GM12801 (cell line): ENCODE results near the gene JPH2.

Experiments used
- CTCF ChIP-seq: IDR thresholded peaks from one replicate; pipeline ENCODE4 v1.5.1; 2011; ENCODE audit warnings: control low read depth; ENCODE audit not compliant: insufficient read length; ENCODE audit errors: extremely low read depth

JPH2 gene

GRCh38 chr20:44203161-44203560 is 16.2 kb upstream of the JPH2 start:
- TF ChIP-seq CTCF = no peak

GRCh38 chr20:44200983-44201382 is 14.0 kb upstream of the JPH2 start:
- no peak for TF ChIP-seq CTCF

- no peak for TF ChIP-seq CTCF
Observed at GRCh38 chr20:44200371-44200770, 13.4 kb upstream of the JPH2 start.

GRCh38 chr20:44199877-44200276 is 12.9 kb upstream of the JPH2 start:
- no peak for TF ChIP-seq CTCF

- no peak for TF ChIP-seq CTCF
Observed at GRCh38 chr20:44198872-44199271, 11.9 kb upstream of the JPH2 start.

- no peak for TF ChIP-seq CTCF
Observed at GRCh38 chr20:44196271-44196670, 9.3 kb upstream of the JPH2 start.

GRCh38 chr20:44195605-44196004 is 8.6 kb upstream of the JPH2 start:
- TF ChIP-seq CTCF = no peak

GRCh38 chr20:44193801-44194200 is 6.8 kb upstream of the JPH2 start:
- TF ChIP-seq CTCF = no peak
